Fibroblast of skin of right quadriceps (primary cell): ENCODE measurements around the gene OTOP1.
A peak's percentile ranks its signal among the peaks of the same experiment; 100 is the strongest.
"Not testable (repeated sequence)": the region's sequence is repeated elsewhere in the genome, so short reads cannot be mapped to it uniquely, and the experiment has no call there.

ENCODE experiments used
- DNase-seq: peaks from one replicate; pipeline ENCODE4 v3.0.0-alpha.2; 2013

Gene OTOP1

GRCh38 chr4:4228356-4228668, 1.6 kb upstream of the OTOP1 start:
- DNase-seq, result no peak

GRCh38 chr4:4227510-4228355, 1.0 kb upstream of the OTOP1 start:
- DNase-seq, result no peak

GRCh38 chr4:4225915-4226605, 669 bp downstream of the OTOP1 start:
- no peak for DNase-seq

- DNase-seq, result peak; percentile 1
Measured at GRCh38 chr4:4217113-4217512, 9.6 kb downstream of the OTOP1 start.

- peak; percentile 44 for DNase-seq
Measured at GRCh38 chr4:4216648-4217047, 10.1 kb downstream of the OTOP1 start.

- not testable (repeated sequence) for DNase-seq
Measured at GRCh38 chr4:4213674-4214073, 13.1 kb downstream of the OTOP1 start.

- no peak for DNase-seq
Measured at GRCh38 chr4:4206204-4206603, 20.5 kb downstream of the OTOP1 start.

- no peak for DNase-seq
Measured at GRCh38 chr4:4204401-4204745, 22.4 kb downstream of the OTOP1 start.

- no peak for DNase-seq
Measured at GRCh38 chr4:4203688-4204400, 22.9 kb downstream of the OTOP1 start.

- DNase-seq, result no peak
Measured at GRCh38 chr4:4202510-4202909, 24.2 kb downstream of the OTOP1 start.

GRCh38 chr4:4200624-4201023, 26.1 kb downstream of the OTOP1 start:
- DNase-seq, result no peak

GRCh38 chr4:4195354-4195753, 31.4 kb downstream of the OTOP1 start:
- no peak for DNase-seq

GRCh38 chr4:4188557-4188956, 38.2 kb downstream of the OTOP1 start:
- DNase-seq, result not testable (repeated sequence)

- DNase-seq, result no peak
Measured at GRCh38 chr4:4185528-4185927, 41.2 kb downstream of the OTOP1 start.

- DNase-seq, result peak; percentile 1
Measured at GRCh38 chr4:4182835-4183568, 43.7 kb downstream of the OTOP1 start.

GRCh38 chr4:4170596-4171150, 56.1 kb downstream of the OTOP1 start:
- no peak for DNase-seq

- not testable (repeated sequence) for DNase-seq
Measured at GRCh38 chr4:4167981-4168780, 58.5 kb downstream of the OTOP1 start.

GRCh38 chr4:4166986-4167385, 59.7 kb downstream of the OTOP1 start:
- not testable (repeated sequence) for DNase-seq

GRCh38 chr4:4165701-4166392, 60.9 kb downstream of the OTOP1 start:
- DNase-seq, result not testable (repeated sequence)

- DNase-seq, result not testable (repeated sequence)
Measured at GRCh38 chr4:4164532-4165173, 62.1 kb downstream of the OTOP1 start.

GRCh38 chr4:4162186-4162585, 64.5 kb downstream of the OTOP1 start:
- DNase-seq, result not testable (repeated sequence)
